ENCODE measurements around the gene KCNH3. TPM values are rescaled to one million over a fixed set of nuclear protein-coding genes. Genes with fewer than 3 reads are reported as not detected.
A peak's percentile ranks its signal among the peaks of the same experiment; 100 is the strongest.

KCNH3 gene
- total RNA-seq, 1 experiment from 2014 or later: 0.26 TPM

DNA sequence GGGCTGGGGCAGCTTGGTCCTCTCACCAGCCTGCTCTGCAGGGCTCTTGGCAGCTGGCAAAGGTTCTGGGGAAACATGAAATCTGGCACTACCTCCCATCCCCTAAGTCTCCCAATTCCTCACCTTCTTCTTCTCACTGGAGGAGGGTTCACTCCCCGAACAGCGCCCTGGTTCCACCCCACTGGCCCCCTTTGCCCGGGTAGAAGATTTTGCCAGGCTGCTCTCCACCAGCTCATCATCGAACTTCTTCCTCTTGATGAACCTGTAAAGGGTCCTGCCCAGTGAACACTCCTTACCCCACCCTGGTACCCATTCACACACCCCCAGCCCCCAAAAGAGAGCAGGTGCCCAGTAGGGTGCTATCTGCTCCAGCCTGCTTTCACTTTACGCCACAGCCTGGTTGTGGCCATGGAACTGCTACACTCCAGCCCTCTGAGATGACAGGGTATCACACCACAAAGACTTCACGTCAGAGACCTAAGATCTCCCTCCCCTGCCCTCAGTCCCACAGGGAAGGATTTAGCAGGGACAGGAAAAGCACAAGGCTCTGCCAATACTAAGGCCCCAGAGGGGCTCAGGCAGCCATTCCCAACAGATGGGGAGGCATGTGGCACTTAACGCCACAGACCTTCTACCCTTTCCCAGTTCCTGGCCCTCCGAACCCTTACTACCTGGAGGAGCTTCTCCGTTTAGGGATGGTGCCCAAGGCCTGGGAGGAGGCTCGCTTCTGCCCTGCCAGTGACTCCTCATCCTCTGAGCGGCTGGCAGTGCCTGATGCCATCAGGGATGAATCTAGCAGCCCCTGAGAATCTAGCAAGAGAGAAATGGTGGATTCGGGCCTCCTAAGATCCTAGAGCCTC is 26.8 kb downstream of the KCNH3 start:
- H3K9ac ChIP-seq (ENCODE audit: extremely low read depth, insufficient read length, low read length): no peak overlapping the region
- H3K27me3 ChIP-seq (ENCODE audit: insufficient read depth, low read length): no peaks in the 10 kb centered on the region
- H4K91ac ChIP-seq (ENCODE audit: insufficient read length, low read depth, low read length): no peak overlapping the region
- H3K9me3 ChIP-seq (ENCODE audit: control insufficient read depth, low read depth, low read length): no peaks in the 10 kb centered on the region
- DNase-seq: no peak
- no peak overlapping the region for H3K56ac ChIP-seq (ENCODE audit: insufficient read length, low read depth, low read length)
- Mint-ChIP-seq H3K27ac (no peak overlapping the region; a peak in 1 of 7 replicates), H3K4me1 (peaks cover 2 to 14% of the 10 kb centered on the region in 2 experiments), H3K4me3 (peak overlapping the region; percentile 19 to 42; a peak in 2 of 5 replicates), H3K36me3 (ENCODE audit: insufficient read depth in 1 of 3, low read depth in 3 of 3) (peaks cover 16 to 48% (median 43%) of the 10 kb centered on the region in 3 experiments; a peak in 6 of 7 replicates), H3K9me3 (peaks cover 0 to 3% of the 10 kb centered on the region in 2 experiments; a peak in 1 of 5 replicates), H3K27me3 (ENCODE audit: low read depth) (no peaks in the 10 kb centered on the region; the same call in 1 of the 2 replicates)
- H3K79me2 ChIP-seq (ENCODE audit: insufficient read depth, low read length): no peaks in the 10 kb centered on the region; the same call in 1 of the 2 replicates
- H3K23me2 ChIP-seq (ENCODE audit: insufficient read length, low read depth, low read length, poor library complexity, severe bottlenecking): peaks cover 6% of the 10 kb centered on the region
- no peak overlapping the region for H2BK5ac ChIP-seq (ENCODE audit: insufficient read length, low read length)
- H2BK12ac ChIP-seq (ENCODE audit: insufficient read length, low read depth, low read length): no peak overlapping the region
- no peak for TF ChIP-seq CTCF (conservative IDR thresholded peaks at IDR 0.05)
- no peak overlapping the region for H2BK120ac ChIP-seq (ENCODE audit: low read depth, low read length, poor library complexity, severe bottlenecking)
- H3K27ac ChIP-seq (ENCODE audit: insufficient read length, low read depth, low read length): no peak overlapping the region
- peaks cover 3% of the 10 kb centered on the region for H3K79me1 ChIP-seq (ENCODE audit: insufficient read depth, low read depth, low read length, poor library complexity, severe bottlenecking)
- H3K14ac ChIP-seq (ENCODE audit: insufficient read depth, low read length): no peak overlapping the region
- H2AFZ ChIP-seq (ENCODE audit: low read length): no peak overlapping the region
- H4K5ac ChIP-seq (ENCODE audit: insufficient read length, low read depth, low read length): no peak overlapping the region
- no peak overlapping the region for H4K8ac ChIP-seq (replicated peaks; ENCODE audit: insufficient read length, low read depth, low read length)
- no peak overlapping the region for H2BK15ac ChIP-seq (ENCODE audit: low read depth, low read length)
- H3K4me2 ChIP-seq (ENCODE audit: insufficient read depth, insufficient read length, low read length): no peak overlapping the region
- no peak overlapping the region for H3T11ph ChIP-seq (ENCODE audit: low read length)
- no peak overlapping the region for H2BK20ac ChIP-seq (ENCODE audit: low read depth, low read length, poor library complexity, severe bottlenecking)
- H2AK5ac ChIP-seq (ENCODE audit: insufficient read length, low read length): no peak overlapping the region
- no CpG with 5 or more reads among the region's 12 CpGs for WGBS (ENCODE audit: extremely low coverage, insufficient read length, low lambda C conversion rate)
- H3K4me1 ChIP-seq (ENCODE audit: insufficient read depth, low read length): no peaks in the 10 kb centered on the region
- H3K23ac ChIP-seq (ENCODE audit: insufficient read length, low read depth, low read length): no peak overlapping the region
- H4K20me1 ChIP-seq (ENCODE audit: control insufficient read depth, insufficient read depth, insufficient read length): no peaks in the 10 kb centered on the region
- no peak overlapping the region for H3K18ac ChIP-seq (ENCODE audit: insufficient read length, low read depth, low read length)
- H3K4ac ChIP-seq (ENCODE audit: low read depth, low read length): no peak overlapping the region

Data from H9 (cell line).